ENCODE data around the gene DYNC1H1.

DNA sequence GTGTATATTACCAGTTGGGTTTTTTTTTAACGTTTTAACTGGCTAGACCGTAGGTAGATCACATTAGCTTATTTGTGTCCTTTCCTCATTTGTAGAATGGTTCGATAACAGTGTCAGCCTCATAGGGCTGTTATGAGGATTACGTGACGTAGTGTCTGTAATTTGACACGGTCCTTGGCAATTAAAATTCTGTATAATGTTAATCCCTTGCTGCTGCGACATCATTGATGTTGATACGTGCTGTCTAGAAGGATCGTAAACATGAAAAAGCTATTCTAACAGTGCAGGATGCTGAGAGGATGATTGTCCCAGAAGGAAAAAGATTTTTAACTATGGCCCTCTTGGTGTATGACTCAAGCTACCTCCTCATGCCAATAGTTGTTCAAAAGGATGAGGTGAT lies 71.5 kb downstream of the DYNC1H1 start:
- TF ChIP-seq, protein P1, sequence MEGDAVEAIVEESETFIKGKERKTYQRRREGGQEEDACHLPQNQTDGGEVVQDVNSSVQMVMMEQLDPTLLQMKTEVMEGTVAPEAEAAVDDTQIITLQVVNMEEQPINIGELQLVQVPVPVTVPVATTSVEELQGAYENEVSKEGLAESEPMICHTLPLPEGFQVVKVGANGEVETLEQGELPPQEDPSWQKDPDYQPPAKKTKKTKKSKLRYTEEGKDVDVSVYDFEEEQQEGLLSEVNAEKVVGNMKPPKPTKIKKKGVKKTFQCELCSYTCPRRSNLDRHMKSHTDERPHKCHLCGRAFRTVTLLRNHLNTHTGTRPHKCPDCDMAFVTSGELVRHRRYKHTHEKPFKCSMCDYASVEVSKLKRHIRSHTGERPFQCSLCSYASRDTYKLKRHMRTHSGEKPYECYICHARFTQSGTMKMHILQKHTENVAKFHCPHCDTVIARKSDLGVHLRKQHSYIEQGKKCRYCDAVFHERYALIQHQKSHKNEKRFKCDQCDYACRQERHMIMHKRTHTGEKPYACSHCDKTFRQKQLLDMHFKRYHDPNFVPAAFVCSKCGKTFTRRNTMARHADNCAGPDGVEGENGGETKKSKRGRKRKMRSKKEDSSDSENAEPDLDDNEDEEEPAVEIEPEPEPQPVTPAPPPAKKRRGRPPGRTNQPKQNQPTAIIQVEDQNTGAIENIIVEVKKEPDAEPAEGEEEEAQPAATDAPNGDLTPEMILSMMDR (conservative IDR thresholded peaks at IDR 0.05; ENCODE audit: low read depth, low read length) = no peak
- no peak for TF ChIP-seq EZH2 (IDR thresholded peaks at IDR 0.05; ENCODE audit: borderline replicate concordance, low read depth, low read length, poor library complexity, severe bottlenecking)
